ENCODE measurements around the gene ATRIP. TPM values are rescaled to one million over a fixed set of nuclear protein-coding genes. Genes with fewer than 3 reads are reported as not detected.
"Not testable (repeated sequence)": the region's sequence is repeated elsewhere in the genome, so short reads cannot be mapped to it uniquely, and the experiment has no call there.

ATRIP gene
- total RNA-seq, 1 experiment from 2014 or later: 16.1 TPM

DNA sequence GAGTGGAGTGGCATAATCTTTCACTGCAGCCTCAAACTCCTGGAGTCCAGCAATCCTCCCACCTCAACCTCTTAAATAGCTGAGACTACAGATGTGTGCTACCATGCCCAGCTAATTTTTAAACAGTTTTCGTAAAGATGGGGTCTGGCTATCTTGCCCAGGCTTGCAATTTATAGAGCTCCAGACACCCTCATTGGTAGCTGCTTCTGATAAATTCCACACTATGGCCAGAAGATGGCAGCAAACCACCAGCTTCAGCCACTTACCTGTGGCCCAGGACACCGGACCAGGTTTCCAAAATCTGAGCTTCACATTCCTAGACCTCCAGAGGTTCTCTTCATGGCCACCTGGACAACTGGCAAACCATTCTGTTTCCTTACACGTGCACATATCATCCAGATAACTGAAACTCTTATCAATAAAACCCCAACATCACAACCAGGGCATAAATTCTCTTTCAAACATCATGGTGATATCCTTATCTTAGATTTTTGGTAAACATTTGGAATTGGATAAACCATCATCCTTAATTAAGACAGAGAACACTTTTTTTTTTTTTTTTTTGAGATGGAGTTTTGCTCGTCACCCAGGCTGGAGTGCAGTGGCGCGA lies 45.6 kb upstream of the ATRIP start:
- H3K36me3 ChIP-seq (ENCODE audit: low read depth, low read length): no peaks in the 10 kb centered on the region
- no peak overlapping the region for H3K4me2 ChIP-seq (ENCODE audit: low read length)
- no peak overlapping the region for H3K9ac ChIP-seq (ENCODE audit: low read length)
- H3K4me3 ChIP-seq (ENCODE audit: low read length): no peak overlapping the region
- no peaks in the 10 kb centered on the region for H4K20me1 ChIP-seq (ENCODE audit: low read length)
- H3K4me1 ChIP-seq (ENCODE audit: insufficient read depth, low read length): peaks cover 11% of the 10 kb centered on the region; the same call in 1 of the 2 replicates
- H3K9me2 ChIP-seq (replicated peaks; ENCODE audit: low read length): no peaks in the 10 kb centered on the region
- no peak overlapping the region for H3K27ac ChIP-seq (ENCODE audit: low read length)
- no TSS peak for BruUV-seq (replicated peaks)
- no peak overlapping the region for H2AFZ ChIP-seq (ENCODE audit: low read length)
- intact Hi-C loops (cut with micrococcal nuclease): loop anchor here (1.0 kb wide), 2 partner anchors 35 to 128 kb away; no protein-coding TSS in a partner anchor
- H3K9me3 ChIP-seq (ENCODE audit: low read length): no peaks in the 10 kb centered on the region
- ChIA-PET POLR2A (ENCODE audit: unreplicated experiment) (interaction anchor here (0.6 kb wide), 2 partner anchors 35 to 284 kb away, joined by 3 to 4 read pairs; no protein-coding TSS in a partner anchor), CTCF (interaction anchor here (0.5 to 3.9 kb wide), 20 partner anchors 8 to 740 kb away, joined by 3 to 222 read pairs (median 6); partner anchors contain the start of genes ATRIP, CCDC51 and TMA7)
- TF ChIP-seq, protein P1, sequence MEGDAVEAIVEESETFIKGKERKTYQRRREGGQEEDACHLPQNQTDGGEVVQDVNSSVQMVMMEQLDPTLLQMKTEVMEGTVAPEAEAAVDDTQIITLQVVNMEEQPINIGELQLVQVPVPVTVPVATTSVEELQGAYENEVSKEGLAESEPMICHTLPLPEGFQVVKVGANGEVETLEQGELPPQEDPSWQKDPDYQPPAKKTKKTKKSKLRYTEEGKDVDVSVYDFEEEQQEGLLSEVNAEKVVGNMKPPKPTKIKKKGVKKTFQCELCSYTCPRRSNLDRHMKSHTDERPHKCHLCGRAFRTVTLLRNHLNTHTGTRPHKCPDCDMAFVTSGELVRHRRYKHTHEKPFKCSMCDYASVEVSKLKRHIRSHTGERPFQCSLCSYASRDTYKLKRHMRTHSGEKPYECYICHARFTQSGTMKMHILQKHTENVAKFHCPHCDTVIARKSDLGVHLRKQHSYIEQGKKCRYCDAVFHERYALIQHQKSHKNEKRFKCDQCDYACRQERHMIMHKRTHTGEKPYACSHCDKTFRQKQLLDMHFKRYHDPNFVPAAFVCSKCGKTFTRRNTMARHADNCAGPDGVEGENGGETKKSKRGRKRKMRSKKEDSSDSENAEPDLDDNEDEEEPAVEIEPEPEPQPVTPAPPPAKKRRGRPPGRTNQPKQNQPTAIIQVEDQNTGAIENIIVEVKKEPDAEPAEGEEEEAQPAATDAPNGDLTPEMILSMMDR (conservative IDR thresholded peaks at IDR 0.05; ENCODE audit: low read depth, low read length): peak; percentile 82
- TF ChIP-seq EZH2 (IDR thresholded peaks at IDR 0.05; ENCODE audit: low read length, unreplicated experiment): no peak
- no peaks in the 10 kb centered on the region for H3K79me2 ChIP-seq (ENCODE audit: low read length)
- ATAC-seq (peak; percentile 66), DNase-seq (peak; percentile 86)
- H3F3A ChIP-seq (ENCODE audit: low read length, unreplicated experiment): no peaks in the 10 kb centered on the region
- H3K27me3 ChIP-seq (ENCODE audit: low read length): no peaks in the 10 kb centered on the region

DNA sequence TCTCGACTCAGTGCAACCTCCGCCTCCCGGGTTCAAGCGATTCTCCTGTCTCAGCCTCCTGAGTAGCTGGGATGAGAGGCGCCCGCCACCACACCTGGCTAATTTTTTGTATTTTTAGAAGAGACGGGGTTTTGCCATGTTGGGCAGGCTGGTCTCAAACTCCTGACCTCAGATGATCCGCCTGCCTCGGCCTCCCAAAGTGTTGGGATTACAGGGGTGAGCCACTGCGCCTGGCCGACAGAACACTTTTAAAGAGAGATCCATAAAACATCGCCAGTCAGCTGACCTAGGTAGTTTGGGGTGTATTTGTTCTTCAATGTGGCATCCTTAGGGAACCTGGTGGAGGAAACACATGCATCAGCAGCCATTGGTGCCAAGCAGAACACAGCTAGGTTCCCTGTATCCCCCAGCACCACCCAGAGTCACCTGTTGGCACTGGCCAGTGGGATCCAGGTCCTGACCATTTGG lies 45.1 kb upstream of the ATRIP start:
- not testable (repeated sequence) for BruUV-seq (replicated peaks); H3K4me2 ChIP-seq (ENCODE audit: low read length); H3K27me3 ChIP-seq (ENCODE audit: low read length); H4K20me1 ChIP-seq (ENCODE audit: low read length); H2AFZ ChIP-seq (ENCODE audit: low read length); H3K4me3 ChIP-seq (ENCODE audit: low read length); H3K79me2 ChIP-seq (ENCODE audit: low read length); H3K9me2 ChIP-seq (replicated peaks; ENCODE audit: low read length); DNase-seq; H3K36me3 ChIP-seq (ENCODE audit: low read depth, low read length); H3K27ac ChIP-seq (ENCODE audit: low read length); H3F3A ChIP-seq (ENCODE audit: low read length, unreplicated experiment); H3K9ac ChIP-seq (ENCODE audit: low read length); H3K9me3 ChIP-seq (ENCODE audit: low read length); ATAC-seq
- POLR2A ChIA-PET (ENCODE audit: unreplicated experiment): interaction anchor here (0.6 kb wide), 2 partner anchors 35 to 283 kb away, joined by 3 to 4 read pairs; no protein-coding TSS in a partner anchor
- peaks cover 11% of the 10 kb centered on the region; the same call in 1 of the 2 replicates for H3K4me1 ChIP-seq (ENCODE audit: insufficient read depth, low read length)
- CTCF ChIA-PET: interaction anchor here (0.5 to 3.9 kb wide), 18 partner anchors 9 to 207 kb away, joined by 3 to 222 read pairs (median 6); partner anchors contain the start of genes ATRIP, CCDC51 and TMA7
- intact Hi-C loops (cut with micrococcal nuclease): loop anchor here (1.0 kb wide), 2 partner anchors 35 to 128 kb away; no protein-coding TSS in a partner anchor

DNA sequence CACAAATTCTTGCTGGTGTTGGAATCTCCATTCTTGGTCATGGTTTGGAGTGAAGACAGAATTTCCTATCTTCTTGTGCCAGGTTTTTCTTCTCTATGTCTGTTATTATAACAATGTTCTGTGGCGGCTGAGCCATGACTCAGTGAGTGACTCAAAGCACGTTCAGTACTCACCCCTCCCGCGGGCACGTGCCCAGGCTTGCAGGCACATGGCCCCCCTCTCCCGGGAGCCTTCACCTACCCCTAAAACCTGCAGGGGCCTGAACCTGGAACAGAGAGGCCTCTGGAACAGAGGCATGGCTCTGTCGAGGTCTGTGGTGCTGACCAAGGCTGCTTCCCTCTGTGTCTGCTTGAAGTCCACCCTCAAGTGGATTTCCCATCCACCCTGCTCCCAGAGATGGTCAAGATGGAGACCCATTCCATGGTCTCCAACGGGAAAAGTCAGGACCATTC lies 44.2 kb upstream of the ATRIP start:
- DNase-seq (peak; percentile 77), ATAC-seq (peak; percentile 60)
- intact Hi-C loops (cut with micrococcal nuclease): no loop called here
- Histone ChIP-seq H3K36me3 (ENCODE audit: low read depth, low read length) (no peaks in the 10 kb centered on the region), H3K79me2 (ENCODE audit: low read length) (no peaks in the 10 kb centered on the region), H3K9ac (ENCODE audit: low read length) (no peak overlapping the region), H4K20me1 (ENCODE audit: low read length) (no peaks in the 10 kb centered on the region), H2AFZ (ENCODE audit: low read length) (no peak overlapping the region), H3K4me3 (ENCODE audit: low read length) (no peak overlapping the region), H3K9me2 (replicated peaks; ENCODE audit: low read length) (no peaks in the 10 kb centered on the region), H3K27ac (ENCODE audit: low read length) (no peak overlapping the region), H3K9me3 (ENCODE audit: low read length) (no peaks in the 10 kb centered on the region), H3K4me2 (ENCODE audit: low read length) (0 out of 2 replicates have a peak overlapping the region, but pooled peaks have one; percentile 4), H3K27me3 (ENCODE audit: low read length) (no peaks in the 10 kb centered on the region), H3K4me1 (ENCODE audit: insufficient read depth, low read length) (peaks cover 11% of the 10 kb centered on the region; the same call in 1 of the 2 replicates), H3F3A (ENCODE audit: low read length, unreplicated experiment) (no peaks in the 10 kb centered on the region)
- TF ChIP-seq EZH2 (IDR thresholded peaks at IDR 0.05; ENCODE audit: low read length, unreplicated experiment) (no peak), EZH2phosphoT487 (IDR thresholded peaks at IDR 0.05; ENCODE audit: borderline replicate concordance, low read length) (no peak)
- TF ChIP-seq, protein P1 (conservative IDR thresholded peaks at IDR 0.05; ENCODE audit: low read depth, low read length): no peak
- BruUV-seq (replicated peaks): no TSS peak
- POLR2A ChIA-PET (ENCODE audit: unreplicated experiment): no interaction called here
- CTCF ChIA-PET: interaction anchor here (3.9 kb wide), 1 partner anchor 34 kb away, joined by 222 read pairs; no protein-coding TSS in a partner anchor

All from PC-3 (cell line).